ENCODE data around the gene ACVR1.
"Not testable (repeated sequence)": the region's sequence is repeated elsewhere in the genome, so short reads cannot be mapped to it uniquely, and the experiment has no call there.

The ACVR1 gene

GRCh38 chr2:157726946-157727345 lies 149.2 kb downstream of the ACVR1 start:
- CTCF ChIA-PET = no interaction called here
- TF ChIP-seq, protein P1, sequence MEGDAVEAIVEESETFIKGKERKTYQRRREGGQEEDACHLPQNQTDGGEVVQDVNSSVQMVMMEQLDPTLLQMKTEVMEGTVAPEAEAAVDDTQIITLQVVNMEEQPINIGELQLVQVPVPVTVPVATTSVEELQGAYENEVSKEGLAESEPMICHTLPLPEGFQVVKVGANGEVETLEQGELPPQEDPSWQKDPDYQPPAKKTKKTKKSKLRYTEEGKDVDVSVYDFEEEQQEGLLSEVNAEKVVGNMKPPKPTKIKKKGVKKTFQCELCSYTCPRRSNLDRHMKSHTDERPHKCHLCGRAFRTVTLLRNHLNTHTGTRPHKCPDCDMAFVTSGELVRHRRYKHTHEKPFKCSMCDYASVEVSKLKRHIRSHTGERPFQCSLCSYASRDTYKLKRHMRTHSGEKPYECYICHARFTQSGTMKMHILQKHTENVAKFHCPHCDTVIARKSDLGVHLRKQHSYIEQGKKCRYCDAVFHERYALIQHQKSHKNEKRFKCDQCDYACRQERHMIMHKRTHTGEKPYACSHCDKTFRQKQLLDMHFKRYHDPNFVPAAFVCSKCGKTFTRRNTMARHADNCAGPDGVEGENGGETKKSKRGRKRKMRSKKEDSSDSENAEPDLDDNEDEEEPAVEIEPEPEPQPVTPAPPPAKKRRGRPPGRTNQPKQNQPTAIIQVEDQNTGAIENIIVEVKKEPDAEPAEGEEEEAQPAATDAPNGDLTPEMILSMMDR (IDR thresholded peaks at IDR 0.05; ENCODE audit: control extremely low read depth, extremely low read depth, low read depth, missing control alignments) = no peak
- POLR2A ChIA-PET = no interaction called here
- no peak for DNase-seq (ENCODE audit: extremely low spot score)

GRCh38 chr2:157725846-157726245 lies 150.3 kb downstream of the ACVR1 start:
- POLR2A ChIA-PET = no interaction called here
- CTCF ChIA-PET = no interaction called here
- DNase-seq (ENCODE audit: extremely low spot score) = no peak
- TF ChIP-seq, protein P1 (IDR thresholded peaks at IDR 0.05; ENCODE audit: control extremely low read depth, extremely low read depth, low read depth, missing control alignments) = no peak

DNA sequence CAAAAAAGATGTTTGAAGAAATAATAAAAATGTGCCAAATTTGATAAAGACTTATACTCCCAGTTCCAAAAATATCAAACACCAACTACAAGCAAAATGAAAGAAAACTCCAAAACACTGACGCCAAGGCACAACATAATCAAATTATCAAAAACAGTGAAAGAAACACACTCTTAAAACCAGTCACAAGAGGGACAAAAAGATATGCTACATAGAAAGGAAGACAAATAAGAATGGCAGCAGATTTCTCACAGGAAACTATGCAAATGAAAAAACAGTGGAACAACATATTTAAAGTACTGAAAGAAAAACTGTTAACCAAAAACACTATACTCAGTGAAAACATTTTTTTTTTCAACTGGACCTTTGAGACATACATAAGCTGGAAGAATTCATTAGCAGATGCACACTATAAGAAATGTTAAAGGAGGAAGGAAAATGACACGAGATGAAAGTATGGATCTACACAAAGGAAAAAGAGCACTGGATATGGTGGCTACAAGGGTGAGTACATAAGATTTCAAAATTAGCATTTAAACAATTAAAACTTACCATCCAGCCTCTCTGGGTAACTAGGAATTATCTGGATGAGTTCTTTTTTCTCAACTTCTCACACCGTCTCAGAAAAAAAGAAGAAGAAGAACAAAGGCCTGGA lies 153.4 kb downstream of the ACVR1 start:
- CTCF ChIA-PET = no interaction called here
- no peak for DNase-seq (ENCODE audit: extremely low spot score)
- POLR2A ChIA-PET = no interaction called here
- TF ChIP-seq, protein P1 (IDR thresholded peaks at IDR 0.05; ENCODE audit: control extremely low read depth, extremely low read depth, low read depth, missing control alignments) = no peak

GRCh38 chr2:157720504-157720903 lies 155.6 kb downstream of the ACVR1 start:
- POLR2A ChIA-PET = no interaction called here
- CTCF ChIA-PET = no interaction called here
- TF ChIP-seq, protein P1 (IDR thresholded peaks at IDR 0.05; ENCODE audit: control extremely low read depth, extremely low read depth, low read depth, missing control alignments) = no peak
- no peak for DNase-seq (ENCODE audit: extremely low spot score)

DNA sequence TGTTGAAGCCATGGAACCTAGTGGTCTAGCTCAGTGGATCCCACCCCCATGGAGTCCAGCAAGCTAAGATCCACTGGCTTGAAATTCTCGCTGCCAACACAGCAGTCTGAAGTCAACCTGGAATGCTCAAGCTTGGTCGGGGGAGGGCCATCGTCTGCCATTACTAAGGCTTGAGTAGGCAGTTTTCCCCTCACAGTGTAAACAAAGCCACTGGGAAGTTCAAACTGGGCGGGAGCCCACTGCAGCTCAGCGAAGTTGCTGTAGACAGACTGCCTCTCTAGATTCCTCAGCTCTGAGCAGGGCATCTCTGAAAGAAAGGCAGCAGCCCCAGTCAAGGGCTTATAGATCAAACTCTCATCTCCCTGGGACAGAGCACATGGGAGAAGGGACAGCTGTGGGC lies 171.5 kb downstream of the ACVR1 start:
- POLR2A ChIA-PET; DNase-seq (ENCODE audit: extremely low spot score): not testable (repeated sequence)
- CTCF ChIA-PET = interaction anchor here (1.3 to 2.0 kb wide), 2 partner anchors 8 to 12 kb away, joined by 3 to 6 read pairs; no protein-coding TSS in a partner anchor

- POLR2A ChIA-PET = not testable (repeated sequence)
- CTCF ChIA-PET = interaction anchor here (2.0 kb wide), 1 partner anchor 13 kb away, joined by 6 read pairs; no protein-coding TSS in a partner anchor
These were observed 172.0 kb downstream of the ACVR1 start for GRCh38 chr2:157704148-157704547.

GRCh38 chr2:157699806-157700205 lies 176.3 kb downstream of the ACVR1 start:
- POLR2A ChIA-PET = no interaction called here
- CTCF ChIA-PET = no interaction called here
- no peak for DNase-seq (ENCODE audit: extremely low spot score)
- TF ChIP-seq, protein P1 (IDR thresholded peaks at IDR 0.05; ENCODE audit: control extremely low read depth, extremely low read depth, low read depth, missing control alignments) = no peak

More at GRCh38 chr2:157704148-157704547, 172.0 kb downstream of the ACVR1 start:
- not testable (repeated sequence) for DNase-seq (ENCODE audit: extremely low spot score)

GRCh38 chr2:157699009-157699408 lies 177.1 kb downstream of the ACVR1 start:
- TF ChIP-seq, protein P1 (IDR thresholded peaks at IDR 0.05; ENCODE audit: control extremely low read depth, extremely low read depth, low read depth, missing control alignments) = no peak
- POLR2A ChIA-PET = no interaction called here
- CTCF ChIA-PET = interaction anchor here (1.2 kb wide), 1 partner anchor 10 kb away, joined by 3 read pairs; no protein-coding TSS in a partner anchor
- DNase-seq (ENCODE audit: extremely low spot score) = no peak

Measured in GM10248 (cell line).